Cardiac septum (tissue), 1 donor: Measurements from ENCODE around the gene MARCHF2. TPM values are rescaled to one million over a fixed set of nuclear protein-coding genes. Genes with fewer than 3 reads are reported as not detected.

Source experiments
- DNase-seq: peaks from one replicate; pipeline ENCODE4 v3.0.0-alpha.2; 2020; ENCODE audit warnings: low spot score
- intact Hi-C: fragments of 100-400 bp; cut with DNase I; formaldehyde crosslinking; loops from one replicate; pipeline ENCODE4 v1.14.0; 2022
- total RNA-seq: library from RNA; stranded (reverse); fragmentation: NEBNext Ultra II Directional; extraction: Animal tissue kit (Norgen Biotek cat#: 25700); gene quantifications from one replicate; pipeline ENCODE4 v1.2.1, GENCODE V29; 2021
- donor health status: DM: no; HTN: no; CAD: no.

MARCHF2 gene
- total RNA-seq, 1 donor from 2014 or later = 84.3 TPM

GRCh38 chr19:8445488-8446001 is 32.4 kb downstream of the MARCHF2 start:
- intact Hi-C loops = loop anchor here (2.0 to 5.0 kb wide), 2 partner anchors 13 to 33 kb away; partner anchors contain the start of gene MARCHF2

GRCh38 chr19:8446061-8446709 is 33.1 kb downstream of the MARCHF2 start:
- DNase-seq = no peak
- intact Hi-C loops = loop anchor here (5.0 kb wide), 1 partner anchor 34 kb away; the partner anchor contains the start of gene MARCHF2

More at GRCh38 chr19:8445488-8446001, 32.4 kb downstream of the MARCHF2 start:
- peak; percentile 81 for DNase-seq

GRCh38 chr19:8449830-8450229 is 36.7 kb downstream of the MARCHF2 start:
- intact Hi-C loops = loop anchor here (5.0 kb wide), 1 partner anchor 38 kb away; the partner anchor contains the start of gene MARCHF2
- no peak for DNase-seq

DNA sequence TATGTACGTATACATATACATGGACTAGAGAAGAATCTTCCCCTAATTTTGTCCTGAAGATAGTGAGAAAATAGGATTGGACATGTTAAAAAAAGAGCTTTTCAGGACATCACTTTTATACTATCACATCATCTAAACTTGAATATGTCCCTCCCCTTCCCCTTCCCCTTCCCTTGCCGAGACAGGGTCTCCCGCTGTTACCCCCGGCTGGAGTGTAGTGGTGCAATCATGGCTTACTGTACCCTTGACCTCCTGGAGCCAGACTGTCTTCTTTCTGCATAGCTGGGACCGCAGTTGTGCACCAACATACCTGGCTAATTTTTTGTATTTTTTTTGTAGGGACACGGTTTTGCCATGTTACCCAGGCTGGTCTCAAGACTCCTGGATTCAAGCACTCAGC is 38.3 kb downstream of the MARCHF2 start:
- intact Hi-C loops = no loop called here
- no peak for DNase-seq

- DNase-seq = no peak
- intact Hi-C loops = no loop called here
Measured at GRCh38 chr19:8451885-8452284, 38.8 kb downstream of the MARCHF2 start.

- DNase-seq = no peak
- intact Hi-C loops = no loop called here
Measured at GRCh38 chr19:8452446-8453123, 39.5 kb downstream of the MARCHF2 start.

DNA sequence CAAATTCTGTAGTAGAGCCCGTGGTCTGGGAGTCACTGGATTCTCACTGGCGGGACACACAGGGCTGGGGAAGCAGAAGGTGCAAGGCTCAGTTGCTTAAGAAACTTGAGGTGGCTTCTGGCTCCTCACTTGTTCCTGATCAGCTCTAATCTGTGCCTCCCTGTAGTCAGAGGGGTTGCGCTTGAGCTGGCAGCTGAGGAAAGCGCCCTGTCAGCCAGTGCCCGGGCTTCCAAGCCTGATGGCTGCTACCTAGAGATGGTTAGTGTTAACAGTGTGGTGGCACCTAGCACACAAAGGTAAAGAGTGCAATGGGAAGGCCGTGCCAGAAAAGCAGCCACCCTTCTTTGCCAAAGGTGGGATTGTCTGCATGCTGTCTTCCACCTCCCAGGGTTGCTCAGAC is 40.5 kb downstream of the MARCHF2 start:
- no peak for DNase-seq
- intact Hi-C loops = no loop called here

DNA sequence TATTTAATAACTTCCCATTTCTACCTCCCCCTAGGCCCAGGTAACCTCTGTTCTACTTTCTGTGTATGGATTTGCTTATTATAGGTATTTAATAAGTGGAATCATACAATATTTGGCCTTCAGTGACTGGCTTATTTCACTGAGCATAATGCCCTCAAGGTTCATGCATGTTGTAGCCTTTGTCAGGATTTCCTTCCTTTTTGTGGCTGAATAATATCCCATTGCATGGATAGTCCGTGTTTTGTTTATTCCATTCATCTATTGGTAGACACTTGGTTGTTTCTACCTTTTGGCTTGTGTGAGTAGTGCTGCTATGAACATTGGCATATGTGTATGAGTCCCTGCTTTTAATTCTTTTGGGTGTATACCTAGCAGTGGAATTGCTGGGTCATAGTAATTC is 41.1 kb downstream of the MARCHF2 start:
- intact Hi-C loops = no loop called here
- no peak for DNase-seq

DNA sequence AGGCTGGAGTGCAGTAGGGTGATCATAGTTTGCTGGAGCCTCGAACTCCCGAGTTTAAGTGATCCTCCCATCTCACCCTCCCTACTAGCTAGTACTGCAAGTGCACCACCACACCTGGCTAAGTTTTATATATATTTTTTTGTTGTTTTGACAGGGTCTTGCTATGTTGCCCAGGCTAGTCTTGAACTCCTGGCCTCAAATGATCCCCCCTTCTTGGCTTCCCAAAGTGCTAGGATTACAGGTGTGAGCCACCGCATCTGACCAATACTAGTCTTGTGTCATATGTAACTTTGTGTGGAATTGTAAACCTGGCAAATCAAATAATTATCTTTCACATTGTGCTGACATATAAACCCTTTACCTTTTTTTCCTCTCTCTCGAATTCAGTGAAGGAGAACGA is 41.9 kb downstream of the MARCHF2 start:
- intact Hi-C loops = no loop called here
- no peak for DNase-seq

DNA sequence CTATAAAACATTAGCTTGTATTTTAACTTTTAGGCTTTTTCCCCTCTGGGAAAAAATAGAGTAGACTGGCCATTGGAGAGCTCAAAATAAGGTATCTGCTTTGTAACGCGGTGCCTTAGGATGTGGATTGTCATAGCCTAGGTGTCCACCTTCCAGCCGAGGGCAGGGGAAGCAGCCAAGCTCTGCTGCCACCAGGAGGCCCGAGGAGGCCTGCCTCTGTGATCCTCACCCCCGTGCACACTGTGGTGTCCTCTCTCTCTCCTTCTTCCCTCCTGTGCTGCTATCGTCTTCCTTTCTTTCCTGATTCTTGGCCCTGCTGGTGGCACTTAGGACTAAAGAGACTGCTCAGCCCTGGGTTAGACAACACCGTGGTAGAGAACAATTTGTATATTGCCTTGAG is 43.0 kb downstream of the MARCHF2 start:
- intact Hi-C loops = no loop called here
- no peak for DNase-seq

- intact Hi-C loops = no loop called here
Measured at GRCh38 chr19:8457209-8457608, 44.1 kb downstream of the MARCHF2 start.

DNA sequence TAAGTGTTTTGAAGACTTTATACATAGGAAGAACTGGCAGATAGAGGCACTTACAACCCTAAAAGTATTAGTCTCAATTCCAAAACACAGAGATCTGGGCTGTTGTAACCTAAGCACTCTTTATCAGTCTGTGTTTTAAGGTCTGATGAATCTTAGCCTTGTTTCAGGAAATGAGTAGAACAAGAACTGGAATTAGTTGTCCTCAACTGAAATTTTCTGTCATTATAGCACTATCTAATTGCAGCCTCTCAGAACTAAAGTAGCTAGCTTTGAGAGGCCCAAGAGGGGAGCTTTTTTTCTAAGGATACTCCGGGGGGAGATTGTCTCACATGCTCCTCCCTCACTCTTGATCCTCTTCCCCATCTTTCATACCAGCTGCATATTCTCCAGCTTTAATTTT is 44.7 kb downstream of the MARCHF2 start:
- intact Hi-C loops = loop anchor here (2.0 kb wide), 1 partner anchor 13 kb away; the partner anchor contains the start of gene HNRNPM
- no peak for DNase-seq

More at GRCh38 chr19:8457209-8457608, 44.1 kb downstream of the MARCHF2 start:
- no peak for DNase-seq

DNA sequence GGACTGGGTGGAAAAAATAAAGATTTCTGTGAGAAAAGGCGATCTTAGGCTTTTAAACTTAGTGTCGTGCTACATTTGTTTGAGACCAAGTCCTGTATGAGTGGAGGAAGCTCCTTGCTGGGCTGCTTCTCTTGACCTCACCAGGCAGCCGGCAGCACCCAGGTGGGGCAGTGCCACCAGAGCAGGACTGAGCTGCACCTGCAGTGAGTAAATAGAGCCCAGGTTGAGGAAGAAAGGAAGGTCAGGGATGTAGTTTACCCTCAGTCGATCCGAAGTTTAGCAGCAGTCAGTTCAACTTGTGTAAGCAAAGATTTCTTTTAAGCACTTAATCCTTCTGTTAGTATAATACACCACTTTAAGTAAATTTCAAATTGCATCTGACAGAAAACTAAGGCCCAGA is 45.3 kb downstream of the MARCHF2 start:
- DNase-seq = no peak
- intact Hi-C loops = loop anchor here (2.0 kb wide), 1 partner anchor 14 kb away; the partner anchor contains the start of gene HNRNPM

DNA sequence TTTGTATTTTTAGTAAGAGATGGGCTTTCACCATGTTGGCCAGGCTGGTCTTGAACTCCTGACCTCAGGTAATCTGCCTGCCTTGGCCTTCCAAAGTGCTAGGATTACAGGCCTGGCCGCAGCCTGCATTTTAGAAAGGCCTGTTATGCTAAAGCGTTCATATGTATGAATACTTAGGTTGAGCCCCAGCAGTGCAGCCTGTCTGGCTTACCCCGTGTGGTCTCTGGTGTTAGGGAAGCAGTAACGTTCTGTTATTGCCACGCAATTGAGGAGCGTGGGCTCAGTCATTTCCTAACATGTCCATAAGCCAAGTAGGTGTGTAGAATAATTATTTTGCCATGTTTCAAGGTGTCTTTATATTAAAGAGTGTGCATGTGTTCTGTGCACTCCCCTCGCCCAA is 46.0 kb downstream of the MARCHF2 start:
- intact Hi-C loops = loop anchor here (2.0 kb wide), 1 partner anchor 14 kb away; the partner anchor contains the start of gene HNRNPM
- no peak for DNase-seq

DNA sequence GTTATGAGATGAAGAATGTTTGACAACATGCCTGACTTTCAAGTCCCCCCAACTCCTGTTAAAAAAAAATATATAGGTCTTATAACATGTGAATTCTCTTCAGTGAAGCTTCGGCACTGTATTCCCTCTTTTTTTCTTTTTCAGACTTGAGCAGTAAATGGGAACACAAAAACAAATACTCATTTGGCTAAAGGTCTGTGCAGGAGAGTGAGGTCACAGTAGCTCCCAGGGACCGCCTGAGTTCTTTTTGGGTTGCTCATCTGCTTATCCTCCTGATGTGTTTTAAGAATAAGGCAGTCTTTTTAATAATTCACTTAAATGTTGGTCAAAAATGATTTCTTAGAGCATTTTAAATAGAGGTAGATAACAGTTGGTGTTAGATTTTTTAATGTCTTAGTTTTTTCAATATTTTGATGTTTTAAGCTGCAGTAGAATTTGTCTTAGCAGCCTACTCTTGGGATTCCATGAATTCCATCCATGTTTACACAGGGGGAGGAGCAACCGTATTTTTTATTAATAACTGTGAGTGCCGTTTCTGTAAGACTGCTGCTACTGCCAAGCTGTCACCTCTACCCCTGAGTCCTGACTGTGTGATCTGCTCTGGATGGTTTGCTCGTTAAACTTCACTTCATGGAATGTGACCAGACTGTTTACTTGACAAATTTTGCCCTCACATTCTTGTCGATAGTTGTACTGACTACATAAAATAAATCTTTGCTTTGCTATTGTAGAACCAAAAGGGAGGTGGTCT is 46.6 kb downstream of the MARCHF2 start:
- no peak for DNase-seq
- intact Hi-C loops = loop anchor here (2.0 kb wide), 1 partner anchor 15 kb away; the partner anchor contains the start of gene HNRNPM

DNA sequence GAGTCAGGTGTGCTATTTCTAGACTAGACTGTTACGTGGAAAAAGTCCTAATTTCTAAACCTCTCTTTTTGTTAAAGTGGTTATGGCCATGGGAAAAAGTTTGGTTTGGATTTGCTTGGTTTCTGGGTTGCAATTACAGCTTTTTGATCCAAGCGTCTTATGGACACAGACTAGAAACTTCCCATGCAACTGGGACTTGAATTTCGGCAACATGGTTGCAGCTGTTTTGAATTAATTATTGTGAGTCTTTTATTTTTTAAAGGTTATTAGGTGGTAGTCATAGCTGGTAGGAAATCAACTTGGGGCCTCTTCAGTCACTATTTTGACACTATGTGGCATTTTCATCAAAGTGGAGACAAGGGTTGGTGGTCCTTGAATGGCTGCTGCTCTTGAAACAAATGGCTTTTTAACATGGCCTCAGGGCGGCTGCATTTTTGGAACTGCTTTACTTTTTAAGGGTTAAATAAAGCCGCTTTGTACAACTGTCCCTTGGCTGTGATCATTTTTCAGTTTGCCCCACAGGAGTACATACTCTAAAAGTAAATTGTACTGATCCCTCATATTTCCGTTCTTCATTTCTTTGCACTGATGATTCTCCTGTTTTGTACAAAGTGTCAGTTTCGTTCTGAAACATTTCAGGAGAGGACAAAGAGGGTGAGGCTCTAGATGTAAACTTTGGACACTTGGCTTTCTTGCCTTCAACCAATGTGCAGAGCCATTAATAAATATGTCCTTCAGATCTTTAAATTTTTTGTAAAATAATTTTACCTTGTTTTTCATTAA is 47.6 kb downstream of the MARCHF2 start:
- intact Hi-C loops = no loop called here

GRCh38 chr19:8461376-8461775 is 48.3 kb downstream of the MARCHF2 start:
- intact Hi-C loops = no loop called here
- DNase-seq = no peak

More for the DNA sequence above, 47.6 kb downstream of the MARCHF2 start:
- no peak for DNase-seq

DNA sequence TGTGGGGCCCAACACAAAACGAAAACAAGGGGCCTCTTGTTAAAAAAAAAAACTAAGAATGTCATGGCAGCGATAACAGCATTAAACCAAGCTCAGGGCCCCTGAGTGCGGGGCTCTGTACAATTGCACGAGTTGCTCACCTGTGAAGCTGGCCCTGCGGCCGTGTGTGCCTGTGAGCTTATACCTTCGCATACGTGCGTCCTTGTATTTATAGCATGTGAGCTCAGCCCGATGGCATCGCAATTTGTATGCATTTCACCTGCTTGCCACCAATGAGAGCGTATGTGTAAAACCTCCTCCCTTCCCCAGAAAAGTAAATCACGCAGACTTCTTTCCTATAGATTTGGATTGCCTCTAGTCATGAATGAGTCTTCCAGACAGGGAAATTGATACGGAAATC is 48.8 kb downstream of the MARCHF2 start:
- intact Hi-C loops = no loop called here
- DNase-seq = no peak

- no peak for DNase-seq
- intact Hi-C loops = no loop called here
Measured at GRCh38 chr19:8462571-8462970, 49.5 kb downstream of the MARCHF2 start.
